Body of pancreas (tissue), 4 donors: ENCODE results near the gene NEU4.

Experiments
- POLR2A ChIP-seq, 3 donors: fragments of 450-650 bp; IDR thresholded peaks; one replicate each; pipeline ENCODE4 v1.6.1; 2016; ENCODE audit warnings: antibody characterized with exemption in 3 of 3, mild to moderate bottlenecking in 2 of 3
- TF ChIP-seq, protein P1 (sequence below), 7 experiments: fragments of 450-650 bp in 4 of 7; fragments of 200-600 bp in 3 of 7; sonication (generic) in 3 of 7; IDR thresholded peaks; one replicate each; pipeline ENCODE4 v1.5.1; 2016 to 2019; ENCODE audit warnings: antibody characterized with exemption in 7 of 7

GRCh38 chr2:241803387-241804325 lies 5.3 kb upstream of the NEU4 start:
- TF ChIP-seq, protein P1, sequence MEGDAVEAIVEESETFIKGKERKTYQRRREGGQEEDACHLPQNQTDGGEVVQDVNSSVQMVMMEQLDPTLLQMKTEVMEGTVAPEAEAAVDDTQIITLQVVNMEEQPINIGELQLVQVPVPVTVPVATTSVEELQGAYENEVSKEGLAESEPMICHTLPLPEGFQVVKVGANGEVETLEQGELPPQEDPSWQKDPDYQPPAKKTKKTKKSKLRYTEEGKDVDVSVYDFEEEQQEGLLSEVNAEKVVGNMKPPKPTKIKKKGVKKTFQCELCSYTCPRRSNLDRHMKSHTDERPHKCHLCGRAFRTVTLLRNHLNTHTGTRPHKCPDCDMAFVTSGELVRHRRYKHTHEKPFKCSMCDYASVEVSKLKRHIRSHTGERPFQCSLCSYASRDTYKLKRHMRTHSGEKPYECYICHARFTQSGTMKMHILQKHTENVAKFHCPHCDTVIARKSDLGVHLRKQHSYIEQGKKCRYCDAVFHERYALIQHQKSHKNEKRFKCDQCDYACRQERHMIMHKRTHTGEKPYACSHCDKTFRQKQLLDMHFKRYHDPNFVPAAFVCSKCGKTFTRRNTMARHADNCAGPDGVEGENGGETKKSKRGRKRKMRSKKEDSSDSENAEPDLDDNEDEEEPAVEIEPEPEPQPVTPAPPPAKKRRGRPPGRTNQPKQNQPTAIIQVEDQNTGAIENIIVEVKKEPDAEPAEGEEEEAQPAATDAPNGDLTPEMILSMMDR (IDR thresholded peaks at IDR 0.05) = no peak
- TF ChIP-seq POLR2A (IDR thresholded peaks at IDR 0.05) = no peak
